Common myeloid progenitor, CD34-positive (primary cell): ENCODE measurements around the gene USF1. TPM values are rescaled to one million over a fixed set of nuclear protein-coding genes. Genes with fewer than 3 reads are reported as not detected.
A peak's percentile ranks its signal among the peaks of the same experiment; 100 is the strongest.

Source experiments
- CTCF ChIA-PET: fragments of 350-600 bp; sonication (Branson Sonifier 250); formaldehyde crosslinking; loops from one replicate; lab custom pipeline; 2021; ENCODE audit warnings: antibody characterized with exemption; lab: Charles Lee
- POLR2A ChIA-PET: fragments of 350-600 bp; sonication (Branson Sonifier 250); formaldehyde crosslinking; loops from one replicate; lab custom pipeline; 2021; ENCODE audit warnings: antibody characterized with exemption; lab: Charles Lee
- DNase-seq, 3 donors: peaks; one replicate each; pipeline versions ENCODE4 v3.0.0 to v3.0.0-alpha.2; 2013
- H3K27ac ChIP-seq, 2 experiments: 1 replicate in 1 of 2; 2 replicates in 1 of 2; pipeline ENCODE4 v1.7.0; 2013; ENCODE audit warnings: inconsistent platforms in 2 of 2, low read length in 2 of 2, mild to moderate bottlenecking in 2 of 2, low read depth in 1 of 2, moderate library complexity in 1 of 2; ENCODE audit not compliant: severe bottlenecking in 2 of 2, insufficient read depth in 1 of 2, poor library complexity in 1 of 2
- H3K27me3 ChIP-seq, 5 experiments: replicated peaks in 2 of 5; 1 replicate in 3 of 5; 2 replicates in 2 of 5; pipeline versions ENCODE4 v1.6.1 to v1.7.0; 2013; ENCODE audit warnings: low read length in 4 of 5, mild to moderate bottlenecking in 2 of 5, moderate library complexity in 2 of 5, inconsistent platforms in 1 of 5; ENCODE audit not compliant: insufficient read depth in 5 of 5, control insufficient read depth in 4 of 5
- H3K36me3 ChIP-seq, 4 experiments: 1 replicate in 2 of 4; 2 replicates in 2 of 4; pipeline versions ENCODE4 v1.6.1 to v1.7.0; 2013; ENCODE audit warnings: low read length in 3 of 4, control low read depth in 1 of 4, mild to moderate bottlenecking in 1 of 4; ENCODE audit not compliant: control insufficient read depth in 4 of 4, insufficient read depth in 4 of 4
- H3K4me1 ChIP-seq, 4 experiments: 1 replicate in 3 of 4; 2 replicates in 1 of 4; pipeline versions ENCODE4 v1.6.1 to v1.7.1; 2013; ENCODE audit warnings: low read length in 3 of 4, mild to moderate bottlenecking in 3 of 4, control low read depth in 1 of 4, inconsistent platforms in 1 of 4, moderate library complexity in 1 of 4; ENCODE audit not compliant: control insufficient read depth in 4 of 4, insufficient read depth in 4 of 4; ENCODE audit errors: control extremely low read depth in 1 of 4
- H3K4me3 ChIP-seq, 7 experiments: 1 replicate in 4 of 7; 2 replicates in 3 of 7; pipeline versions ENCODE4 v1.5.1 to v1.7.0; 2013; ENCODE audit warnings: mild to moderate bottlenecking in 7 of 7, low read length in 6 of 7, moderate library complexity in 6 of 7, inconsistent platforms in 2 of 7, low read depth in 2 of 7, control low read depth in 1 of 7; ENCODE audit not compliant: insufficient read depth in 4 of 7, control insufficient read depth in 1 of 7; ENCODE audit errors: extremely low read depth in 1 of 7
- H3K9me3 ChIP-seq, 5 experiments: 1 replicate in 4 of 5; 2 replicates in 1 of 5; pipeline versions ENCODE4 v1.6.1 to v1.7.1; 2013; ENCODE audit warnings: low read length in 4 of 5, mild to moderate bottlenecking in 2 of 5, inconsistent platforms in 1 of 5, low read depth in 1 of 5, moderate library complexity in 1 of 5; ENCODE audit not compliant: control insufficient read depth in 4 of 5, insufficient read depth in 2 of 5; ENCODE audit errors: control extremely low read depth in 1 of 5
- WGBS: methylation state at CpG from one replicate; pipeline ENCODE4 v1.1.5; 2013; ENCODE audit not compliant: insufficient coverage; 5-methylcytosine and 5-hydroxymethylcytosine counted together
- polyA plus RNA-seq: library from polyadenylated mRNA; unstranded; fragments of 120-200 nt; gene quantifications from one replicate; pipeline ENCODE4 v1.2.1, GENCODE V29; 2013

USF1 gene
- polyA plus RNA-seq = 71.4 TPM

GRCh38 chr1:161045736-161046604 lies at the start of gene USF1:
Gene USF1, minus strand, starts transcription at chr1:161045977. Its CDS starts 2,702 bp downstream, at chr1:161043275.
- Histone ChIP-seq H3K36me3 (peaks cover 19 to 60% (median 38%) of the 10 kb centered on the region in 4 experiments), H3K4me3 (peak within 1 kb of the TSS; percentile 75 to 97 (median 91))
- CTCF ChIA-PET = interaction anchor here (0.7 to 11.6 kb wide), 13 partner anchors 8 to 338 kb away, joined by 3 to 166 read pairs (median 6); partner anchors contain the start of genes ARHGAP30, F11R, KLHDC9 and TSTD1

GRCh38 chr1:161095230-161095629 lies 49.5 kb upstream of the USF1 start:
- CTCF ChIA-PET = interaction anchor here (0.6 to 11.7 kb wide), 8 partner anchors 9 to 99 kb away, joined by 3 to 297 read pairs (median 18); partner anchors contain the start of genes ARHGAP30, DEDD and USF1
- WGBS = 100% methylated on average over 5 of the region's 6 CpGs
- Histone ChIP-seq H3K9me3 (no peaks in the 10 kb centered on the region), H3K4me3 (no peak overlapping the region), H3K27ac (no peak overlapping the region), H3K4me1 (peaks cover 0 to 20% (median 20%) of the 10 kb centered on the region in 4 experiments), H3K36me3 (peaks cover 0 to 13% (median 9%) of the 10 kb centered on the region in 4 experiments), H3K27me3 (no peaks in the 10 kb centered on the region)
- POLR2A ChIA-PET = no interaction called here
- DNase-seq = no peak

More at GRCh38 chr1:161045736-161046604, at the start of gene USF1:
- 0% methylated on average over 14 of the region's 29 CpGs for WGBS
- H3K9me3 ChIP-seq = no peaks in the 10 kb centered on the region
- peak within 1 kb of the TSS; percentile 95 to 97 for H3K27ac ChIP-seq
- no peaks in the 10 kb centered on the region for H3K27me3 ChIP-seq
- peak; percentile 97 to 98 (median 98) for DNase-seq
- H3K4me1 ChIP-seq = peaks cover 8 to 31% (median 20%) of the 10 kb centered on the region in 4 experiments
- POLR2A ChIA-PET = interaction anchor here (0.5 to 3.7 kb wide), 7 partner anchors 15 to 757 kb away, joined by 3 to 53 read pairs (median 6); partner anchors contain the start of genes ARHGAP30, F11R and KLHDC9

- H3K27me3 ChIP-seq = no peaks in the 10 kb centered on the region
- H3K9me3 ChIP-seq = no peaks in the 10 kb centered on the region
- H3K36me3 ChIP-seq = peaks cover 0 to 6% (median 3%) of the 10 kb centered on the region in 4 experiments
- 100% methylated on average over 2 of the region's 14 CpGs for WGBS
- no peak overlapping the region for H3K27ac ChIP-seq
- CTCF ChIA-PET = interaction anchor here (1.0 to 11.7 kb wide), 5 partner anchors 17 to 99 kb away, joined by 3 to 297 read pairs (median 69); partner anchors contain the start of genes ARHGAP30 and DEDD
- H3K4me3 ChIP-seq = no peak overlapping the region
- H3K4me1 ChIP-seq = peaks cover 0 to 23% (median 20%) of the 10 kb centered on the region in 4 experiments
- POLR2A ChIA-PET = interaction anchor here (0.7 kb wide), 1 partner anchor 105 kb away, joined by 6 read pairs; no protein-coding TSS in a partner anchor
- DNase-seq = no peak
Measured at GRCh38 chr1:161094481-161094880, 48.7 kb upstream of the USF1 start.

GRCh38 chr1:161092621-161093028 lies 46.8 kb upstream of the USF1 start:
- H3K27ac ChIP-seq = no peak overlapping the region
- no peak overlapping the region for H3K4me3 ChIP-seq
- no peaks in the 10 kb centered on the region for H3K9me3 ChIP-seq
- no peaks in the 10 kb centered on the region for H3K27me3 ChIP-seq
- ChIA-PET CTCF (interaction anchor here (1.2 to 11.7 kb wide), 2 partner anchors 16 to 95 kb away, joined by 3 to 297 read pairs; partner anchors contain the start of gene ARHGAP30), POLR2A (no interaction called here)
- no peak for DNase-seq
- WGBS = 100% methylated on average over 3 of the region's 3 CpGs
- H3K4me1 ChIP-seq = peaks cover 0 to 22% (median 6%) of the 10 kb centered on the region in 4 experiments
- H3K36me3 ChIP-seq = no peaks in the 10 kb centered on the region

GRCh38 chr1:161091796-161092507 lies 46.2 kb upstream of the USF1 start:
- H3K27ac ChIP-seq = no peak overlapping the region
- 94% methylated on average over 4 of the region's 7 CpGs for WGBS
- peaks cover 0 to 19% (median 2%) of the 10 kb centered on the region in 4 experiments for H3K4me1 ChIP-seq
- DNase-seq = no peak
- H3K27me3 ChIP-seq = no peaks in the 10 kb centered on the region
- POLR2A ChIA-PET = no interaction called here
- CTCF ChIA-PET = interaction anchor here (1.2 to 11.7 kb wide), 2 partner anchors 15 to 94 kb away, joined by 3 to 297 read pairs; partner anchors contain the start of gene ARHGAP30
- H3K36me3 ChIP-seq = no peaks in the 10 kb centered on the region
- no peaks in the 10 kb centered on the region for H3K9me3 ChIP-seq
- no peak overlapping the region for H3K4me3 ChIP-seq

GRCh38 chr1:161091093-161091492 lies 45.3 kb upstream of the USF1 start:
- ChIA-PET CTCF (no interaction called here), POLR2A (interaction anchor here (0.7 kb wide), 1 partner anchor 23 kb away, joined by 3 read pairs; no protein-coding TSS in a partner anchor)
- Histone ChIP-seq H3K4me1 (peaks cover 0 to 14% (median 2%) of the 10 kb centered on the region in 4 experiments), H3K4me3 (no peak overlapping the region), H3K9me3 (no peaks in the 10 kb centered on the region), H3K27me3 (no peaks in the 10 kb centered on the region), H3K27ac (no peak overlapping the region), H3K36me3 (no peaks in the 10 kb centered on the region)
- no peak for DNase-seq
- WGBS = 95% methylated on average over 4 of the region's 5 CpGs
